H1 (cell line): ENCODE results near the gene POLR2F. TPM values are rescaled to one million over a fixed set of nuclear protein-coding genes. Genes with fewer than 3 reads are reported as not detected.

Experiments used
- CTCF ChIA-PET: fragments of 300-600 bp; sonication (Branson Sonifier 250); formaldehyde crosslinking; loops from one replicate; lab custom pipeline; 2021; ENCODE audit not compliant: partially characterized antibody; lab: Charles Lee
- POLR2A ChIA-PET: fragments of 300-600 bp; sonication (Branson Sonifier 250); formaldehyde crosslinking; loops from one replicate; lab custom pipeline; 2021; ENCODE audit warnings: inconsistent platforms; ENCODE audit not compliant: partially characterized antibody; lab: Charles Lee
- DNase-seq, 2 experiments: peaks; one replicate each; pipeline versions ENCODE4 v3.0.0 to v3.0.0-alpha.2; 2010 to 2022; ENCODE audit warnings: low spot score in 2 of 2, low read depth in 1 of 2, mixed read lengths in 1 of 2
- FAIRE-seq: peaks from 2 replicates; lab custom pipeline; 2011; peaks lifted over from hg19 to GRCh38; lab: Jason Lieb, UNC
- H2AFZ ChIP-seq: 2 replicates; pipeline ENCODE4 v1.8.1; 2012; ENCODE audit warnings: low read length, inconsistent platforms
- H2AK5ac ChIP-seq: 2 replicates; pipeline ENCODE4 v1.6.1; 2013; ENCODE audit warnings: low read depth, low read length
- H2BK120ac ChIP-seq: replicated peaks from 2 replicates; pipeline ENCODE3; 2013; ENCODE audit warnings: low read depth, low read length, inconsistent platforms
- H2BK12ac ChIP-seq: 2 replicates; pipeline ENCODE4 v1.6.1; 2013; ENCODE audit warnings: low read depth, low read length
- H2BK15ac ChIP-seq: 2 replicates; pipeline ENCODE4 v1.6.1; 2013; ENCODE audit warnings: low read length
- H2BK20ac ChIP-seq: 2 replicates; pipeline ENCODE4 v1.6.1; 2013; ENCODE audit warnings: low read length
- H2BK5ac ChIP-seq: 2 replicates; pipeline ENCODE4 v1.6.1; 2013; ENCODE audit warnings: low read depth, low read length
- H3K14ac ChIP-seq: 2 replicates; pipeline ENCODE4 v1.6.1; 2013; ENCODE audit warnings: inconsistent platforms; ENCODE audit not compliant: insufficient read length
- H3K18ac ChIP-seq: 2 replicates; pipeline ENCODE4 v1.6.1; 2013; ENCODE audit warnings: low read length; ENCODE audit errors: extremely low read depth
- H3K23ac ChIP-seq: 2 replicates; pipeline ENCODE4 v1.6.1; 2013; ENCODE audit warnings: inconsistent platforms; ENCODE audit not compliant: insufficient read length
- H3K23me2 ChIP-seq: 2 replicates; pipeline ENCODE4 v1.6.1; 2013; ENCODE audit warnings: low read depth, low read length
- H3K27ac ChIP-seq: 2 replicates; pipeline ENCODE4 v1.6.1; 2011; ENCODE audit warnings: low read depth, low read length, inconsistent platforms
- H3K27me3 ChIP-seq, 4 experiments: replicated peaks in 1 of 4; 1 replicate in 1 of 4; 2 replicates in 3 of 4; pipeline versions ENCODE4 v1.6.1 to v1.8.1; 2011 to 2013; ENCODE audit warnings: low read length in 3 of 4, mild to moderate bottlenecking in 3 of 4, inconsistent platforms in 2 of 4, mixed read lengths in 2 of 4, moderate library complexity in 1 of 4; ENCODE audit not compliant: control insufficient read depth in 3 of 4, insufficient read depth in 3 of 4; ENCODE audit errors: extremely low read depth in 1 of 4
- H3K36me3 ChIP-seq, 4 experiments: 2 replicates each; pipeline versions ENCODE4 v1.6.1 to v1.8.1; 2011 to 2013; ENCODE audit warnings: mild to moderate bottlenecking in 4 of 4, low read length in 3 of 4, moderate library complexity in 2 of 4, control low read depth in 1 of 4, inconsistent platforms in 1 of 4; ENCODE audit not compliant: insufficient read depth in 4 of 4, control insufficient read depth in 2 of 4
- H3K4ac ChIP-seq: replicated peaks from 2 replicates; pipeline ENCODE3; 2013; ENCODE audit warnings: low read length, low read depth, mixed read lengths, inconsistent platforms; ENCODE audit not compliant: insufficient read length
- H3K4me1 ChIP-seq, 4 experiments: replicated peaks in 1 of 4; 1 replicate in 1 of 4; 2 replicates in 3 of 4; pipeline versions ENCODE4 v1.6.1 to v1.8.1; 2011 to 2013; ENCODE audit warnings: low read length in 3 of 4, inconsistent platforms in 2 of 4, mixed read lengths in 1 of 4; ENCODE audit not compliant: insufficient read depth in 4 of 4, control insufficient read depth in 3 of 4
- H3K4me2 ChIP-seq, 2 experiments: 2 replicates each; pipeline versions ENCODE4 v1.6.1 to v1.8.1; 2011 to 2013; ENCODE audit warnings: low read depth in 2 of 2, low read length in 2 of 2, control low read depth in 1 of 2, inconsistent platforms in 1 of 2, mild to moderate bottlenecking in 1 of 2; ENCODE audit not compliant: insufficient read depth in 1 of 2
- H3K4me3 ChIP-seq, 4 experiments: fragments of 200-600, 300-600 bp in 1 of 4; sonication (generic), shearing (Covaris generic), sonication (Bioruptor Twin) in 1 of 4; 2 replicates each; pipeline versions ENCODE4 v1.5.1 to v1.8.1; 2011 to 2016; ENCODE audit warnings: low read length in 4 of 4, low read depth in 3 of 4, control low read depth in 2 of 4, inconsistent platforms in 2 of 4, mild to moderate bottlenecking in 2 of 4, mixed read lengths in 1 of 4, moderate library complexity in 1 of 4; ENCODE audit not compliant: insufficient read depth in 2 of 4; ENCODE audit errors: extremely low read depth in 1 of 4
- H3K56ac ChIP-seq: replicated peaks from 2 replicates; pipeline ENCODE3; 2013; ENCODE audit warnings: low read depth, mild to moderate bottlenecking, mixed read lengths, low read length, inconsistent platforms; ENCODE audit not compliant: insufficient read length
- H3K79me1 ChIP-seq: 2 replicates; pipeline ENCODE4 v1.6.1; 2013; ENCODE audit warnings: low read depth, low read length, control low read depth
- H3K79me2 ChIP-seq, 2 experiments: 2 replicates each; pipeline versions ENCODE4 v1.6.1 to v1.8.1; 2012 to 2013; ENCODE audit warnings: low read length in 2 of 2, mild to moderate bottlenecking in 2 of 2, inconsistent platforms in 1 of 2; ENCODE audit not compliant: insufficient read depth in 2 of 2, control insufficient read depth in 1 of 2
- H3K9ac ChIP-seq, 4 experiments: replicated peaks in 1 of 4; 1 replicate in 1 of 4; 2 replicates in 3 of 4; pipeline versions ENCODE4 v1.6.1 to v1.8.1; 2011 to 2013; ENCODE audit warnings: low read depth in 3 of 4, low read length in 3 of 4, control low read depth in 2 of 4, mild to moderate bottlenecking in 2 of 4, moderate library complexity in 2 of 4, inconsistent platforms in 1 of 4; ENCODE audit errors: extremely low read depth in 1 of 4
- H3K9me3 ChIP-seq, 2 experiments: 2 replicates each; pipeline versions ENCODE4 v1.6.1 to v1.8.1; 2012 to 2013; ENCODE audit warnings: mild to moderate bottlenecking in 2 of 2, moderate library complexity in 2 of 2, control low read depth in 1 of 2, inconsistent platforms in 1 of 2, low read depth in 1 of 2, low read length in 1 of 2, mixed read lengths in 1 of 2; ENCODE audit not compliant: insufficient read depth in 2 of 2
- H4K20me1 ChIP-seq, 2 experiments: replicated peaks in 1 of 2; 2 replicates each; pipeline versions ENCODE3 to v1.8.1; 2011 to 2013; ENCODE audit warnings: inconsistent platforms in 2 of 2, low read length in 2 of 2, mild to moderate bottlenecking in 1 of 2; ENCODE audit not compliant: insufficient read depth in 2 of 2, control insufficient read depth in 1 of 2
- H4K5ac ChIP-seq: 2 replicates; pipeline ENCODE4 v1.6.1; 2013; ENCODE audit warnings: low read length, low read depth, mixed read lengths, inconsistent platforms; ENCODE audit not compliant: insufficient read length
- H4K8ac ChIP-seq: 2 replicates; pipeline ENCODE4 v1.8.0; 2013; ENCODE audit warnings: mild to moderate bottlenecking, moderate library complexity, low read length, inconsistent platforms; ENCODE audit not compliant: insufficient read depth; ENCODE audit errors: extremely low read depth
- H4K91ac ChIP-seq: replicated peaks from 2 replicates; pipeline ENCODE3; 2013; ENCODE audit warnings: low read length, mixed read lengths, inconsistent platforms; ENCODE audit not compliant: insufficient read length
- CREB1 ChIP-seq: IDR thresholded peaks from 2 replicates; pipeline ENCODE4 v1.6.1; 2012; ENCODE audit warnings: inconsistent platforms
- CTCF ChIP-seq, 3 experiments: IDR thresholded peaks; 1 replicate in 2 of 3; 2 replicates in 1 of 3; pipeline versions ENCODE4 v1.5.1 to v1.6.1; 2011; ENCODE audit warnings: low read length in 3 of 3, mild to moderate bottlenecking in 3 of 3, inconsistent platforms in 2 of 3, low read depth in 1 of 3, moderate library complexity in 1 of 3; ENCODE audit not compliant: insufficient read depth in 1 of 3; ENCODE audit errors: control extremely low read depth in 1 of 3
- EP300 ChIP-seq, 2 experiments: IDR thresholded peaks; 1 replicate in 1 of 2; 2 replicates in 1 of 2; pipeline ENCODE4 v1.6.1; 2011 to 2012; ENCODE audit warnings: low read depth in 2 of 2, low read length in 2 of 2, mild to moderate bottlenecking in 2 of 2, borderline replicate concordance in 1 of 2, inconsistent platforms in 1 of 2, moderate library complexity in 1 of 2
- PHF8 ChIP-seq: fragments of 200-600 bp; sonication (generic); conservative IDR thresholded peaks from 2 replicates; pipeline ENCODE4 v1.7.1; 2012; ENCODE audit warnings: low read depth, mild to moderate bottlenecking, inconsistent platforms, low read length, moderate library complexity
- POLR2AphosphoS5 ChIP-seq: IDR thresholded peaks from 2 replicates; pipeline ENCODE4 v1.6.1; 2011; ENCODE audit warnings: low read depth, low read length
- SIX5 ChIP-seq: IDR thresholded peaks from 2 replicates; pipeline ENCODE4 v1.6.1; 2011; ENCODE audit warnings: mild to moderate bottlenecking, low read depth, low read length
- TAF1 ChIP-seq: IDR thresholded peaks from 2 replicates; pipeline ENCODE4 v1.6.1; 2011; ENCODE audit warnings: mild to moderate bottlenecking, low read depth, low read length
- WGBS, 2 experiments: shearing (Covaris generic) in 1 of 2; methylation state at CpG; one replicate each; pipeline versions ENCODE4 v1.1.6 to v1.1.7; 2013 to 2015; ENCODE audit warnings: low lambda C conversion rate in 2 of 2, mixed read lengths in 2 of 2, inconsistent platforms in 1 of 2, low coverage in 1 of 2, missing lambda C conversion rate in 1 of 2; ENCODE audit not compliant: insufficient replicate concordance in 2 of 2, insufficient coverage in 1 of 2, insufficient read length in 1 of 2; ENCODE audit errors: extremely low coverage in 1 of 2, missing lambda C conversion rate in 1 of 2; 5-methylcytosine and 5-hydroxymethylcytosine counted together
- polyA plus RNA-seq, 7 experiments: library from polyadenylated mRNA; depleted of rRNA in 3 of 7; stranded (reverse) in 5 of 7; unstranded in 2 of 7; fragments of >200 nt in 5 of 7; fragments of 200-250 nt in 2 of 7; gene quantifications; 1 replicate in 5 of 7; 2 replicates in 1 of 7; 4 replicates in 1 of 7; pipeline versions ENCODE4 v1.2.1 to v1.2.3, GENCODE V29; 2011 to 2013; ENCODE audit warnings: missing spikeins in 2 of 7, mixed read lengths in 2 of 7
- total RNA-seq: library from RNA; stranded (reverse); fragmentation: NEBNext Ultra II Directional; extraction: Animal tissue kit (Norgen Biotek cat#: 25700); gene quantifications from 2 replicates; pipeline ENCODE4 v1.2.1, GENCODE V29; 2021

The POLR2F gene
- total and polyA plus RNA-seq, 2 of the 8 experiments (the other 6 are each of a cell fraction or from before 2014, with no cell fraction given) = 150 to 176 TPM

- no peak overlapping the region for H3K56ac ChIP-seq
- POLR2A ChIA-PET = interaction anchor here (1.4 to 1.7 kb wide), 3 partner anchors 10 to 58 kb away, joined by 3 to 4 read pairs (median 4); partner anchors contain the start of gene MICALL1
- no peak for FAIRE-seq
Observed at GRCh38 chr22:37951305-37951704, 2.2 kb upstream of the POLR2F start.

More at GRCh38 chr22:37951305-37951704, 2.2 kb upstream of the POLR2F start:
- no peak overlapping the region for H3K4me3 ChIP-seq
- no peak overlapping the region for H2AK5ac ChIP-seq
- H3K9me3 ChIP-seq = no peaks in the 10 kb centered on the region
- no peaks in the 10 kb centered on the region; a peak in 1 of 8 replicates for H3K36me3 ChIP-seq
- 70% methylated on average over 8 of the region's 8 CpGs; no CpG with 5 or more reads in 1 of the 2 experiments for WGBS, 2 experiments
- H3K4ac ChIP-seq = no peak overlapping the region
- H3K18ac ChIP-seq = peak overlapping the region; percentile 32
- peaks cover 0 to 10% (median 4%) of the 10 kb centered on the region in 4 experiments; a peak in 4 of 7 replicates for H3K4me1 ChIP-seq
- no peak overlapping the region for H3K23ac ChIP-seq
- peaks cover 4% of the 10 kb centered on the region; the same call in 1 of the 2 replicates for H3K79me1 ChIP-seq
- no peak overlapping the region for H3K4me2 ChIP-seq
- H3K23me2 ChIP-seq = peaks cover 6% of the 10 kb centered on the region
- no peak overlapping the region for H2BK12ac ChIP-seq
- no peak overlapping the region for H4K5ac ChIP-seq
- no peak overlapping the region for H2BK5ac ChIP-seq
- TF ChIP-seq TAF1 (no peak), SIX5 (no peak), CREB1 (peak; percentile 90), CTCF (IDR thresholded peaks at IDR 0.05; ENCODE audit: control extremely low read depth in 1 of 3, insufficient read depth in 1 of 3, low read depth in 1 of 3, low read length in 3 of 3) (peak in 1 of 3 experiments; percentile 20; a peak in 1 of 4 replicates), PHF8 (no peak), EP300 (IDR thresholded peaks at IDR 0.05; ENCODE audit: borderline replicate concordance in 1 of 2, low read depth in 2 of 2, low read length in 2 of 2) (no peak), POLR2AphosphoS5 (no peak)
- H2BK120ac ChIP-seq = no peak overlapping the region
- no peak for DNase-seq
- no peak overlapping the region for H2AFZ ChIP-seq
- no peak overlapping the region for H3K14ac ChIP-seq
- no peak overlapping the region for H2BK20ac ChIP-seq
- no peak overlapping the region for H3K9ac ChIP-seq
- H3K27ac ChIP-seq = no peak overlapping the region
- CTCF ChIA-PET = interaction anchor here (0.6 to 7.9 kb wide), 9 partner anchors 10 to 375 kb away, joined by 3 to 48 read pairs (median 3); no protein-coding TSS in a partner anchor
- no peak overlapping the region for H2BK15ac ChIP-seq
- no peaks in the 10 kb centered on the region; a peak in 4 of 7 replicates for H3K27me3 ChIP-seq
- H4K91ac ChIP-seq = no peak overlapping the region
- no peaks in the 10 kb centered on the region for H4K20me1 ChIP-seq
- peaks cover 0 to 14% of the 10 kb centered on the region in 2 experiments; a peak in 2 of 4 replicates for H3K79me2 ChIP-seq
- H4K8ac ChIP-seq = no peak overlapping the region
